GM19035 (cell line): ENCODE data around the gene PCGF6.

Source experiments
- ATAC-seq: cut with Tn5 transposase; IDR thresholded peaks from one replicate; pipeline ENCODE4 v1.9.1; 2021; ENCODE audit not compliant: unreplicated experiment

The PCGF6 gene

GRCh38 chr10:103327906-103328305 is 23.0 kb downstream of the PCGF6 start:
- no peak for ATAC-seq

- no peak for ATAC-seq
Observed at GRCh38 chr10:103316087-103316486, 34.9 kb downstream of the PCGF6 start.

- no peak for ATAC-seq
Observed at GRCh38 chr10:103310197-103310596, 40.7 kb downstream of the PCGF6 start.

GRCh38 chr10:103307594-103307993 is 43.3 kb downstream of the PCGF6 start:
- ATAC-seq: no peak

GRCh38 chr10:103295374-103296015 is 55.4 kb downstream of the PCGF6 start:
- ATAC-seq: no peak

GRCh38 chr10:103291588-103291987 is 59.4 kb downstream of the PCGF6 start:
- no peak for ATAC-seq

GRCh38 chr10:103287992-103288391 is 62.9 kb downstream of the PCGF6 start:
- no peak for ATAC-seq

GRCh38 chr10:103284170-103284569 is 66.8 kb downstream of the PCGF6 start:
- no peak for ATAC-seq

- no peak for ATAC-seq
Observed at GRCh38 chr10:103282961-103283360, 68.0 kb downstream of the PCGF6 start.

GRCh38 chr10:103281753-103282152 is 69.2 kb downstream of the PCGF6 start:
- no peak for ATAC-seq

- ATAC-seq: no peak
Observed at GRCh38 chr10:103280506-103280905, 70.4 kb downstream of the PCGF6 start.

GRCh38 chr10:103280031-103280430 is 70.9 kb downstream of the PCGF6 start:
- ATAC-seq: no peak

GRCh38 chr10:103278862-103279298 is 72.1 kb downstream of the PCGF6 start:
- ATAC-seq: no peak

- no peak for ATAC-seq
Observed at GRCh38 chr10:103278537-103278823, 72.5 kb downstream of the PCGF6 start.

- ATAC-seq: no peak
Observed at GRCh38 chr10:103277713-103278536, 73.0 kb downstream of the PCGF6 start.

GRCh38 chr10:103276896-103277712 is 73.8 kb downstream of the PCGF6 start, which contains the start of gene INA:
INA (plus strand) TSS chr10:103277138; CDS start chr10:103277212, 74 bp downstream.
- no peak for ATAC-seq

GRCh38 chr10:103276251-103276895 is 74.6 kb downstream of the PCGF6 start:
- ATAC-seq: no peak

GRCh38 chr10:103273041-103273441 is 77.9 kb downstream of the PCGF6 start:
- no peak for ATAC-seq

GRCh38 chr10:103265717-103266329 is 85.1 kb downstream of the PCGF6 start:
- no peak for ATAC-seq

GRCh38 chr10:103262229-103262628 is 88.7 kb downstream of the PCGF6 start:
- ATAC-seq: no peak

- no peak for ATAC-seq
Observed at GRCh38 chr10:103259989-103260388, 91.0 kb downstream of the PCGF6 start.
